B cell (primary cell): ENCODE results near the gene COL25A1. TPM values are rescaled to one million over a fixed set of nuclear protein-coding genes. Genes with fewer than 3 reads are reported as not detected.

Experiments used
- ATAC-seq: fragments of 200-7000 bp; cut with Tn5 transposase; one replicate; pipeline ENCODE4 v1.10.0; 2021; ENCODE audit warnings: low read depth, mild to moderate bottlenecking, moderate number of reproducible peaks, moderate library complexity
- CTCF ChIA-PET: fragments of 350-600 bp; sonication (Branson Sonifier 250); formaldehyde crosslinking; loops from one replicate; lab custom pipeline; 2021; ENCODE audit warnings: antibody characterized with exemption, inconsistent platforms; lab: Charles Lee
- POLR2A ChIA-PET: fragments of 350-600 bp; sonication (Branson Sonifier 250); formaldehyde crosslinking; loops from one replicate; lab custom pipeline; 2021; ENCODE audit warnings: antibody characterized with exemption; lab: Charles Lee
- DNase-seq: peaks from one replicate; pipeline ENCODE4 v3.0.0; 2013
- H2AFZ ChIP-seq: 2 replicates; pipeline ENCODE4 v1.6.1; 2012; ENCODE audit warnings: mild to moderate bottlenecking, low read depth, low read length; ENCODE audit not compliant: insufficient read depth, poor library complexity, severe bottlenecking
- H3K27ac ChIP-seq, 2 donors: 1 replicate in 1 of 2; 2 replicates in 1 of 2; pipeline ENCODE4 v1.5.1; 2012 to 2013; ENCODE audit warnings: low read length in 2 of 2, mild to moderate bottlenecking in 2 of 2, moderate library complexity in 1 of 2
- H3K27me3 ChIP-seq, 4 experiments: fragments of 200-600 bp in 1 of 4; sonication (generic) in 1 of 4; replicated peaks in 1 of 4; 1 replicate in 2 of 4; 2 replicates in 2 of 4; pipeline versions ENCODE4 v1.6.1 to v1.7.0; 2013 to 2016; ENCODE audit warnings: low read length in 3 of 4, mild to moderate bottlenecking in 2 of 4, mixed read lengths in 1 of 4, moderate library complexity in 1 of 4; ENCODE audit not compliant: insufficient read depth in 4 of 4, control insufficient read depth in 3 of 4; ENCODE audit errors: control extremely low read depth in 1 of 4
- H3K36me3 ChIP-seq, 2 experiments: replicated peaks in 1 of 2; 1 replicate in 1 of 2; 2 replicates in 1 of 2; pipeline versions ENCODE4 v1.6.1 to v1.7.1; 2013; ENCODE audit warnings: low read length in 1 of 2; ENCODE audit not compliant: insufficient read depth in 2 of 2, control insufficient read depth in 1 of 2; ENCODE audit errors: control extremely low read depth in 1 of 2, extremely low read depth in 1 of 2
- H3K4me1 ChIP-seq, 2 donors: fragments of 200-600 bp in 1 of 2; sonication (generic) in 1 of 2; 1 replicate in 1 of 2; 2 replicates in 1 of 2; pipeline versions ENCODE4 v1.5.1 to v1.6.1; 2013 to 2017; ENCODE audit warnings: low read length in 2 of 2; ENCODE audit not compliant: control insufficient read depth in 2 of 2, insufficient read depth in 2 of 2
- H3K4me2 ChIP-seq: replicated peaks from 2 replicates; pipeline ENCODE3; 2012; ENCODE audit warnings: mild to moderate bottlenecking, low read depth, low read length; ENCODE audit not compliant: poor library complexity, severe bottlenecking
- H3K4me3 ChIP-seq, 5 experiments: fragments of 200-600 bp in 1 of 5; sonication (generic) in 1 of 5; 1 replicate in 3 of 5; 2 replicates in 2 of 5; pipeline versions ENCODE4 v1.5.1 to v1.7.0; 2011 to 2016; ENCODE audit warnings: low read length in 4 of 5, mild to moderate bottlenecking in 4 of 5, low read depth in 2 of 5, control low read depth in 1 of 5, moderate library complexity in 1 of 5; ENCODE audit not compliant: insufficient read depth in 1 of 5; ENCODE audit errors: control extremely low read depth in 1 of 5, extremely low read depth in 1 of 5
- H3K79me2 ChIP-seq: fragments of 200-600 bp; sonication (generic); one replicate; pipeline ENCODE4 v1.6.0; 2016; ENCODE audit warnings: low read length; ENCODE audit not compliant: control insufficient read depth, insufficient read depth
- H3K9ac ChIP-seq: fragments of 200-600 bp; sonication (generic); 2 replicates; pipeline ENCODE4 v1.6.1; 2017; ENCODE audit warnings: mild to moderate bottlenecking, low read length, moderate library complexity
- H3K9me3 ChIP-seq, 3 donors: one replicate each; pipeline versions ENCODE4 v1.6.1 to v1.7.1; 2013; ENCODE audit warnings: low read length in 2 of 3; ENCODE audit not compliant: control insufficient read depth in 2 of 3, insufficient read depth in 1 of 3; ENCODE audit errors: control extremely low read depth in 1 of 3
- H4K20me1 ChIP-seq: 2 replicates; pipeline ENCODE4 v1.6.0; 2012; ENCODE audit warnings: mild to moderate bottlenecking, low read length; ENCODE audit not compliant: insufficient read depth, control insufficient read depth, poor library complexity, severe bottlenecking
- H3K27ac Mint-ChIP-seq: one replicate; pipeline ENCODE4 v1.8.0; 2021; ENCODE audit warnings: mixed read lengths
- H3K27me3 Mint-ChIP-seq: one replicate; pipeline ENCODE4 v1.8.0; 2021; ENCODE audit warnings: mixed read lengths
- H3K4me1 Mint-ChIP-seq: one replicate; pipeline ENCODE4 v1.8.0; 2021; ENCODE audit warnings: mixed read lengths
- H3K4me3 Mint-ChIP-seq: one replicate; pipeline ENCODE4 v1.8.0; 2021; ENCODE audit warnings: mixed read lengths
- H3K9me3 Mint-ChIP-seq: one replicate; pipeline ENCODE4 v1.8.0; 2022; ENCODE audit warnings: mixed read lengths; ENCODE audit not compliant: insufficient read depth
- EZH2 ChIP-seq: IDR thresholded peaks from 2 replicates; pipeline ENCODE4 v1.6.1; 2012; ENCODE audit warnings: borderline replicate concordance, low read depth, mild to moderate bottlenecking, moderate library complexity, low read length; ENCODE audit not compliant: insufficient read depth, poor library complexity, severe bottlenecking
- WGBS: methylation state at CpG from one replicate; pipeline ENCODE4 v1.1.5; 2013; ENCODE audit warnings: missing lambda C conversion rate; ENCODE audit not compliant: insufficient coverage; 5-methylcytosine and 5-hydroxymethylcytosine counted together
- intact Hi-C: fragments of 100-400 bp; cut with micrococcal nuclease; formaldehyde crosslinking; loops from one replicate; pipeline ENCODE4 v1.10.0; 2022
- polyA plus RNA-seq: library from polyadenylated mRNA; depleted of rRNA; stranded (reverse); fragments of >200 nt; gene quantifications from 2 replicates; pipeline ENCODE4 v1.2.3, GENCODE V29; 2012
- total RNA-seq, 2 donors: library from RNA; stranded (reverse); fragments of 120-200 nt in 1 of 2; gene quantifications; 1 replicate in 1 of 2; 2 replicates in 1 of 2; pipeline versions ENCODE4 v1.2.3 to v1.2.4, GENCODE V29; 2013 to 2022
- TF ChIP-seq, protein P1 (sequence below): fragments of 200-600 bp; IDR thresholded peaks from one replicate; pipeline ENCODE4 v1.8.0; 2022; ENCODE audit warnings: antibody characterized with exemption, mild to moderate bottlenecking

COL25A1 gene
- total and polyA plus RNA-seq, 2 donors (not counting 1 experiment from before 2014, with no cell fraction given): not detected

DNA sequence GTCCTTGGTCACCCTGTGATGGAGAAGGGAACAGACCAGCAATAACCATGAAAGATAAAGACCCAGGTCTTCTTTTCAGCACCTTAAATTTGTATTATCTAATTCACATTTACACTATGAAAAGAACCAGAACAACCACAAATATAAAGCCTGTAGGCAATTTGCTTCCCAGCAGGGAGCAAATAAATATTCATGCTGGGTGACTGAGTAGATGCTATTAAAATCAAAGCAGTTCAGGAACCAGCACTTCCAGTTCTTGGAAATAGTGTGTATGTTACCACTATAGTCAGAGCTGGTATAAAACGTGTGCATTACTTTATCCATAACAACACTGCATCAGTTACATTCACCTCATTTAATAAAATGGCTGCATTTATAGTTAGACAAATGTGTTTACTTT, 361.8 kb downstream of the COL25A1 start:
- Histone ChIP-seq H3K9ac (no peak overlapping the region), H3K4me1 (no peaks in the 10 kb centered on the region), H2AFZ (no peak overlapping the region), H3K9me3 (no peaks in the 10 kb centered on the region), H3K27ac (no peak overlapping the region), H3K4me2 (no peak overlapping the region), H3K36me3 (no peaks in the 10 kb centered on the region), H3K4me3 (no peak overlapping the region), H4K20me1 (no peaks in the 10 kb centered on the region), H3K27me3 (no peaks in the 10 kb centered on the region), H3K79me2 (no peaks in the 10 kb centered on the region)
- DNase-seq (no peak), ATAC-seq (no peak)
- POLR2A ChIA-PET: no interaction called here
- H3K27ac Mint-ChIP-seq: no peak overlapping the region
- CTCF ChIA-PET: no interaction called here
- H3K9me3 Mint-ChIP-seq: no peaks in the 10 kb centered on the region
- TF ChIP-seq, protein P1, sequence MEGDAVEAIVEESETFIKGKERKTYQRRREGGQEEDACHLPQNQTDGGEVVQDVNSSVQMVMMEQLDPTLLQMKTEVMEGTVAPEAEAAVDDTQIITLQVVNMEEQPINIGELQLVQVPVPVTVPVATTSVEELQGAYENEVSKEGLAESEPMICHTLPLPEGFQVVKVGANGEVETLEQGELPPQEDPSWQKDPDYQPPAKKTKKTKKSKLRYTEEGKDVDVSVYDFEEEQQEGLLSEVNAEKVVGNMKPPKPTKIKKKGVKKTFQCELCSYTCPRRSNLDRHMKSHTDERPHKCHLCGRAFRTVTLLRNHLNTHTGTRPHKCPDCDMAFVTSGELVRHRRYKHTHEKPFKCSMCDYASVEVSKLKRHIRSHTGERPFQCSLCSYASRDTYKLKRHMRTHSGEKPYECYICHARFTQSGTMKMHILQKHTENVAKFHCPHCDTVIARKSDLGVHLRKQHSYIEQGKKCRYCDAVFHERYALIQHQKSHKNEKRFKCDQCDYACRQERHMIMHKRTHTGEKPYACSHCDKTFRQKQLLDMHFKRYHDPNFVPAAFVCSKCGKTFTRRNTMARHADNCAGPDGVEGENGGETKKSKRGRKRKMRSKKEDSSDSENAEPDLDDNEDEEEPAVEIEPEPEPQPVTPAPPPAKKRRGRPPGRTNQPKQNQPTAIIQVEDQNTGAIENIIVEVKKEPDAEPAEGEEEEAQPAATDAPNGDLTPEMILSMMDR: no peak
- no peak for TF ChIP-seq EZH2
- WGBS: no CpG with 5 or more reads among the region's 1 CpG
- no peaks in the 10 kb centered on the region for H3K27me3 Mint-ChIP-seq
- no peak overlapping the region for H3K4me3 Mint-ChIP-seq
- no peaks in the 10 kb centered on the region for H3K4me1 Mint-ChIP-seq
- intact Hi-C loops: no loop called here

DNA sequence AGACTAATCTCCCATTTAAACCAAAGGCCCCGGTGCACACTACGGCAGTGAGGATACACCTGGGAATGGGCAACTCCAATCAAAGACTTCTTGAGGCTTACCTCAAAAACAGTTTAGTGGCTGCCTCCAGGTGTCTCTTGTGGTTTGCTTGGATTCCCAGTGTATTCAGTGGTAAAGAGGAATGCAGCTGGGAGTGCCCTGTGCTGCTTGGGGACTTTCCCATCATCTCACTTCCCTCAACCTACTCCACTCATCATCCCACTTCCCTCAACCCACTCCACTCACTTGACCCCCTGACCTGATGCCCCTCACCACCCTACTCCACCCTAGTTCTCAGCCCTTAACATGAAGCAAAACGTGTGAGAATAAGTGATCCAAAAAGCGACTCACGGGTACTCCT, 362.3 kb downstream of the COL25A1 start:
- Histone ChIP-seq H4K20me1 (no peaks in the 10 kb centered on the region), H3K9ac (no peak overlapping the region), H3K27ac (no peak overlapping the region), H2AFZ (no peak overlapping the region), H3K36me3 (no peaks in the 10 kb centered on the region), H3K79me2 (no peaks in the 10 kb centered on the region), H3K27me3 (no peaks in the 10 kb centered on the region), H3K4me1 (no peaks in the 10 kb centered on the region), H3K4me3 (no peak overlapping the region), H3K9me3 (no peaks in the 10 kb centered on the region), H3K4me2 (no peak overlapping the region)
- intact Hi-C loops: no loop called here
- Mint-ChIP-seq H3K4me1 (no peaks in the 10 kb centered on the region), H3K9me3 (no peaks in the 10 kb centered on the region), H3K4me3 (no peak overlapping the region), H3K27me3 (no peaks in the 10 kb centered on the region), H3K27ac (no peak overlapping the region)
- 76% methylated on average over 4 of the region's 5 CpGs for whole genome bisulfite sequencing
- ATAC-seq (no peak), DNase-seq (no peak)
- POLR2A ChIA-PET: no interaction called here
- CTCF ChIA-PET: no interaction called here
- TF ChIP-seq, protein P1: no peak
- no peak for TF ChIP-seq EZH2
